Hepatocyte (in vitro differentiated cells): ENCODE measurements around the gene TSPEAR. TPM values are rescaled to one million over a fixed set of nuclear protein-coding genes. Genes with fewer than 3 reads are reported as not detected.

Experiments used
- DNase-seq: peaks from one replicate; pipeline ENCODE4 v3.0.0-alpha.2; 2016; ENCODE audit warnings: low spot score
- H2AFZ ChIP-seq: fragments of 200-600 bp; sonication (generic); 2 replicates; pipeline ENCODE4 v1.6.0; 2016; ENCODE audit warnings: antibody characterized with exemption, mild to moderate bottlenecking
- H3K27ac ChIP-seq: fragments of 200-600 bp; sonication (generic); 2 replicates; pipeline ENCODE4 v1.5.1; 2016; ENCODE audit warnings: mild to moderate bottlenecking
- H3K27me3 ChIP-seq: fragments of 200-600 bp; sonication (generic); 2 replicates; pipeline ENCODE4 v1.6.1; 2016
- H3K36me3 ChIP-seq: fragments of 200-600 bp; sonication (generic); replicated peaks from 2 replicates; pipeline ENCODE4 v1.5.1; 2016; ENCODE audit warnings: low read depth; ENCODE audit not compliant: insufficient read depth
- H3K4me1 ChIP-seq: fragments of 200-600 bp; sonication (generic); 2 replicates; pipeline ENCODE4 v1.5.1; 2016; ENCODE audit warnings: mild to moderate bottlenecking, moderate library complexity; ENCODE audit not compliant: insufficient read depth
- H3K4me2 ChIP-seq: fragments of 200-600 bp; sonication (generic); 2 replicates; pipeline ENCODE4 v1.6.0; 2016
- H3K4me3 ChIP-seq: fragments of 200-600 bp; sonication (generic); 2 replicates; pipeline ENCODE4 v1.5.1; 2016; ENCODE audit warnings: mild to moderate bottlenecking
- H3K79me2 ChIP-seq: fragments of 200-600 bp; sonication (generic); 2 replicates; pipeline ENCODE4 v1.6.0; 2017; ENCODE audit warnings: mild to moderate bottlenecking
- H3K9me2 ChIP-seq: fragments of 200-600 bp; sonication (generic); replicated peaks from 2 replicates; pipeline ENCODE4 v1.6.0; 2017; ENCODE audit warnings: mild to moderate bottlenecking; ENCODE audit not compliant: insufficient read depth
- H3K9me3 ChIP-seq: fragments of 200-600 bp; sonication (generic); 2 replicates; pipeline ENCODE4 v1.5.1; 2016; ENCODE audit warnings: low read depth, mild to moderate bottlenecking
- H4K20me1 ChIP-seq: fragments of 200-600 bp; sonication (generic); 2 replicates; pipeline ENCODE4 v1.6.0; 2016; ENCODE audit warnings: mild to moderate bottlenecking; ENCODE audit not compliant: insufficient read depth, poor library complexity, severe bottlenecking
- EZH2 ChIP-seq: fragments of 200-600 bp; sonication (generic); IDR thresholded peaks from 2 replicates; pipeline ENCODE4 v1.6.1; 2016; ENCODE audit warnings: antibody characterized with exemption, mild to moderate bottlenecking, borderline replicate concordance
- EZH2phosphoT487 ChIP-seq: fragments of 200-600 bp; sonication (generic); IDR thresholded peaks from one replicate; pipeline ENCODE4 v1.6.1; 2018; ENCODE audit warnings: antibody characterized with exemption, mild to moderate bottlenecking, low read depth, moderate library complexity; ENCODE audit not compliant: unreplicated experiment, severe bottlenecking
- WGBS: methylation state at CpG from one replicate; pipeline ENCODE4 v1.1.6; 2016; ENCODE audit warnings: low lambda C conversion rate; ENCODE audit errors: missing lambda C conversion rate; 5-methylcytosine and 5-hydroxymethylcytosine counted together
- polyA plus RNA-seq: library from polyadenylated mRNA; unstranded; fragments of >200 nt; fragmentation: Nextera tagmentation; extraction: Ambion mirVana; gene quantifications from 2 replicates; pipeline ENCODE4 v1.2.1, GENCODE V29; 2016
- total RNA-seq: library from RNA; depleted of rRNA; stranded (reverse); fragments of >200 nt; gene quantifications from 2 replicates; pipeline ENCODE4 v1.2.3, GENCODE V29; 2014
- TF ChIP-seq, protein P1 (sequence below): fragments of 200-600 bp; sonication (generic); IDR thresholded peaks from 2 replicates; pipeline ENCODE4 v1.5.1; 2016; ENCODE audit warnings: antibody characterized with exemption, mild to moderate bottlenecking; ENCODE audit not compliant: poor library complexity

TSPEAR gene
- total and polyA plus RNA-seq, 2 experiments from 2014 or later = 0.35 TPM; not detected in 1

DNA sequence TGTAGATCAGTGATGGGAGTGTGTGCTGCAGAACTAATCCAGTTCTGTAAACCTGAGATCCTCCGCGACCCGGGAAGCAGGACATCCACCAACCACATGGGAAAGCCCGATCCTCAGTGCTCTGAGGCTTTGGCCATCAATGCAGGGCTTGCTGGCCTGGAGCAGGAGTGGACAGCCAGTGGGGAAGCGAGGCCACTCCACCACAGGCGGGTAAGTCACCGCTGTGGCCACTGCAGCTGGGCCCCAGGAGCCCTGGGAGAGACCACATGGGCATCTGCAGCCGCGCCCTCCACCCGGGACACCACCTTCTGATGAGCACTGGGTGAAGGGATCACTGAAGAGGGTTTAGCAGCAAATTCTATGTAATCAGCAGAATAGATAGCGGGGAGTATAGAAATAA is 30.2 kb downstream of the TSPEAR start:
- Histone ChIP-seq H3K9me2 (no peaks in the 10 kb centered on the region), H3K27me3 (no peaks in the 10 kb centered on the region), H4K20me1 (no peaks in the 10 kb centered on the region), H3K4me1 (no peaks in the 10 kb centered on the region), H3K36me3 (no peaks in the 10 kb centered on the region), H2AFZ (no peak overlapping the region), H3K4me3 (no peak overlapping the region), H3K27ac (no peak overlapping the region), H3K4me2 (no peak overlapping the region), H3K9me3 (no peaks in the 10 kb centered on the region), H3K79me2 (no peaks in the 10 kb centered on the region)
- TF ChIP-seq, protein P1, sequence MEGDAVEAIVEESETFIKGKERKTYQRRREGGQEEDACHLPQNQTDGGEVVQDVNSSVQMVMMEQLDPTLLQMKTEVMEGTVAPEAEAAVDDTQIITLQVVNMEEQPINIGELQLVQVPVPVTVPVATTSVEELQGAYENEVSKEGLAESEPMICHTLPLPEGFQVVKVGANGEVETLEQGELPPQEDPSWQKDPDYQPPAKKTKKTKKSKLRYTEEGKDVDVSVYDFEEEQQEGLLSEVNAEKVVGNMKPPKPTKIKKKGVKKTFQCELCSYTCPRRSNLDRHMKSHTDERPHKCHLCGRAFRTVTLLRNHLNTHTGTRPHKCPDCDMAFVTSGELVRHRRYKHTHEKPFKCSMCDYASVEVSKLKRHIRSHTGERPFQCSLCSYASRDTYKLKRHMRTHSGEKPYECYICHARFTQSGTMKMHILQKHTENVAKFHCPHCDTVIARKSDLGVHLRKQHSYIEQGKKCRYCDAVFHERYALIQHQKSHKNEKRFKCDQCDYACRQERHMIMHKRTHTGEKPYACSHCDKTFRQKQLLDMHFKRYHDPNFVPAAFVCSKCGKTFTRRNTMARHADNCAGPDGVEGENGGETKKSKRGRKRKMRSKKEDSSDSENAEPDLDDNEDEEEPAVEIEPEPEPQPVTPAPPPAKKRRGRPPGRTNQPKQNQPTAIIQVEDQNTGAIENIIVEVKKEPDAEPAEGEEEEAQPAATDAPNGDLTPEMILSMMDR = no peak
- no peak for TF ChIP-seq EZH2phosphoT487
- TF ChIP-seq EZH2 = no peak
- 86% methylated on average over 11 of the region's 11 CpGs for WGBS
- no peak for DNase-seq

DNA sequence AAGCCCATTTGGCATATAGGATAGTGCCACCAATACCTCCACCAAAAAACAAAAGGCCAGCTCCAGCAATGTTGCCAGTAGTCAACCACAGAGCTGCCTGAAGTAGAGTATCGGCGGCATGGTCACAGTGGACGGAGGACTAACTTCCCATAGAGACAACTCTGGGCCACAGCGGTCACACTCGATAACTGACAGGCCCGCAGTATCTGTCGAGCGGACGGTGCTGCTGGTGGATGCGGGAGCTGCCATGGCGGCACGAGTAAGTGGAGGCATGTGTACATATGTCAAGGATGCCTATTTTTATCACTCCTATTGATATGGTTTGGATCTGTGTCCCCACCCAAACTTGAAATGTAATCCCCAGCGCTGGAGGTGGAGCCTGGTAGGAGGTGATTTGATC is 33.5 kb downstream of the TSPEAR start:
- Histone ChIP-seq H4K20me1 (no peaks in the 10 kb centered on the region), H3K9me3 (no peaks in the 10 kb centered on the region), H2AFZ (no peak overlapping the region), H3K9me2 (no peaks in the 10 kb centered on the region), H3K79me2 (no peaks in the 10 kb centered on the region), H3K4me2 (no peak overlapping the region), H3K4me3 (no peak overlapping the region), H3K27me3 (no peaks in the 10 kb centered on the region), H3K4me1 (no peaks in the 10 kb centered on the region), H3K27ac (no peak overlapping the region), H3K36me3 (no peaks in the 10 kb centered on the region)
- TF ChIP-seq, protein P1 = no peak
- no peak for TF ChIP-seq EZH2
- TF ChIP-seq EZH2phosphoT487 = no peak
- 95% methylated on average over 13 of the region's 13 CpGs for WGBS
- no peak for DNase-seq

DNA sequence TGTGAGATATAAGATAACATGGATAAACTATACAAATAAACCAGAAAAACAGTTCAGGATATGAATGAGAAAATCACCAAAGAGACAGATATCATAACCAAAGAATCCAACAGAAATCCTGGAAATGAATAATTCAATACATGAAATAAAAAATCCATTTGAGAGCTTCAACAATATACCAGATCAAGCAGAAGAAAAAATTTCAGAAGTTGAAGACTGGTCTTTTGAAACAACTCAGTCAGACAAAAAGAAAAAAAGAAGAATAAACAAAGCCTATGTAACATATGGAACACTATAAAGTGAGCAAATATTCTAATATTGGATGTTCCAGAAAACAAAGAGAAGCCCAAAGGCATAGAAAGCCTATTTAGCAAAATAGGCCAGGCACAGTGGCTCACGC is 39.5 kb downstream of the TSPEAR start:
- no peak overlapping the region for H3K4me3 ChIP-seq
- TF ChIP-seq EZH2 (no peak), EZH2phosphoT487 (no peak)
- TF ChIP-seq, protein P1 = no peak
- DNase-seq = no peak
- no peaks in the 10 kb centered on the region for H3K79me2 ChIP-seq
- H3K9me2 ChIP-seq = no peaks in the 10 kb centered on the region
- H3K9me3 ChIP-seq = peaks cover 4% of the 10 kb centered on the region
- WGBS = 89% methylated on average over 1 of the region's 1 CpG
- no peak overlapping the region for H3K4me2 ChIP-seq
- no peaks in the 10 kb centered on the region for H4K20me1 ChIP-seq
- no peak overlapping the region for H2AFZ ChIP-seq
- no peaks in the 10 kb centered on the region for H3K4me1 ChIP-seq
- H3K36me3 ChIP-seq = no peaks in the 10 kb centered on the region
- no peak overlapping the region for H3K27ac ChIP-seq
- no peaks in the 10 kb centered on the region for H3K27me3 ChIP-seq
